Superior temporal gyrus (tissue), 1 donor: ENCODE measurements around the gene TRAPPC8.
"Not testable (repeated sequence)": the region's sequence is repeated elsewhere in the genome, so short reads cannot be mapped to it uniquely, and the experiment has no call there.

ENCODE experiments used
- DNase-seq: peaks from one replicate; pipeline ENCODE4 v3.0.0-alpha.2; 2016; ENCODE audit errors: extremely low spot score

TRAPPC8 gene, protein sequence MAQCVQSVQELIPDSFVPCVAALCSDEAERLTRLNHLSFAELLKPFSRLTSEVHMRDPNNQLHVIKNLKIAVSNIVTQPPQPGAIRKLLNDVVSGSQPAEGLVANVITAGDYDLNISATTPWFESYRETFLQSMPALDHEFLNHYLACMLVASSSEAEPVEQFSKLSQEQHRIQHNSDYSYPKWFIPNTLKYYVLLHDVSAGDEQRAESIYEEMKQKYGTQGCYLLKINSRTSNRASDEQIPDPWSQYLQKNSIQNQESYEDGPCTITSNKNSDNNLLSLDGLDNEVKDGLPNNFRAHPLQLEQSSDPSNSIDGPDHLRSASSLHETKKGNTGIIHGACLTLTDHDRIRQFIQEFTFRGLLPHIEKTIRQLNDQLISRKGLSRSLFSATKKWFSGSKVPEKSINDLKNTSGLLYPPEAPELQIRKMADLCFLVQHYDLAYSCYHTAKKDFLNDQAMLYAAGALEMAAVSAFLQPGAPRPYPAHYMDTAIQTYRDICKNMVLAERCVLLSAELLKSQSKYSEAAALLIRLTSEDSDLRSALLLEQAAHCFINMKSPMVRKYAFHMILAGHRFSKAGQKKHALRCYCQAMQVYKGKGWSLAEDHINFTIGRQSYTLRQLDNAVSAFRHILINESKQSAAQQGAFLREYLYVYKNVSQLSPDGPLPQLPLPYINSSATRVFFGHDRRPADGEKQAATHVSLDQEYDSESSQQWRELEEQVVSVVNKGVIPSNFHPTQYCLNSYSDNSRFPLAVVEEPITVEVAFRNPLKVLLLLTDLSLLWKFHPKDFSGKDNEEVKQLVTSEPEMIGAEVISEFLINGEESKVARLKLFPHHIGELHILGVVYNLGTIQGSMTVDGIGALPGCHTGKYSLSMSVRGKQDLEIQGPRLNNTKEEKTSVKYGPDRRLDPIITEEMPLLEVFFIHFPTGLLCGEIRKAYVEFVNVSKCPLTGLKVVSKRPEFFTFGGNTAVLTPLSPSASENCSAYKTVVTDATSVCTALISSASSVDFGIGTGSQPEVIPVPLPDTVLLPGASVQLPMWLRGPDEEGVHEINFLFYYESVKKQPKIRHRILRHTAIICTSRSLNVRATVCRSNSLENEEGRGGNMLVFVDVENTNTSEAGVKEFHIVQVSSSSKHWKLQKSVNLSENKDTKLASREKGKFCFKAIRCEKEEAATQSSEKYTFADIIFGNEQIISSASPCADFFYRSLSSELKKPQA (N-terminal part only)

DNA sequence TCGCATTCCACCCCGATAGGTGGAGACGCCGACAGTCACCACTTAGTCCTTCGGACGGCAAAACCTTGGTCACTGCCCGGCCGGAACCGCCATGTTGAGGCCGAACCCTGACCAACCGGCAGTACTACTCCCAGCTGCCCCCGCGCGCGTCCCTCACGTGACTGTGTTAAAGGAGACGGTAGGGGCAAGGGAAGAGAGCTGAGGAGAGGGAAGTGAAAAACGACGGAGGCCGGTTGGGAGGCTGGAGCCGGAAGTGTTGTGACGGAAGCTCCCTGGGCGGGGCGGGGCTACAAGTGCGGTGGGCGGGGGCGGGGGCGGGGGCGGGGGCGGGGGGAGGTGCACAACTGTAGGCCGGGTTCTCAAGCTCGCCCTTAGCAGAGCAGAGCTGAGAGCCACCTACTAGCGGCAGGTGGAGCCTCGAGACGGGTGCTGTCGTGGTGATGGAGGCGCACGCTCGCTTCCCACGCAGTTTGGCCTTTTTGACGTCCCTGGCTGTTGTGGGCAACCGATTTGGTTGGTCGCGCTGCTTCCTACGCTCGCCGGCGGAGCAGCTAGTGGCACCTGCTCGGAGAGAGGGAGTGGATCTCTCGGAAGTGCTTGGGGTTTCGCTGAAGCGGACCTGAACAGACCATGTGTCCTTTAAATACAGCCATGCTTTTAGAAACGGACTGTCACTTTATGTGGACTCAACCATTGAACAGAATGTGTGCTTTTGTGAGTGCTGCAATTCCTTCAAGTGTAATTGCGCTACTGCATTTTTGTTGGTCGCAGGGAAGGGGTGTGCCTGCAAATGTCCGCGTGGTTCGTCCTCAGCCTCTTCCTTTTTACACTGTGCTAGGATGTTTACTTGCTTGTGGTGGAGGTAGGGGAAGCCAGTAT is at the start of gene TRAPPC8:
TSS of gene TRAPPC8 (minus strand) at position 130 of the 879 bp plus-strand sequence. CDS start 364 bp downstream, outside the sequence.
- DNase-seq, result peak; percentile 99

DNA sequence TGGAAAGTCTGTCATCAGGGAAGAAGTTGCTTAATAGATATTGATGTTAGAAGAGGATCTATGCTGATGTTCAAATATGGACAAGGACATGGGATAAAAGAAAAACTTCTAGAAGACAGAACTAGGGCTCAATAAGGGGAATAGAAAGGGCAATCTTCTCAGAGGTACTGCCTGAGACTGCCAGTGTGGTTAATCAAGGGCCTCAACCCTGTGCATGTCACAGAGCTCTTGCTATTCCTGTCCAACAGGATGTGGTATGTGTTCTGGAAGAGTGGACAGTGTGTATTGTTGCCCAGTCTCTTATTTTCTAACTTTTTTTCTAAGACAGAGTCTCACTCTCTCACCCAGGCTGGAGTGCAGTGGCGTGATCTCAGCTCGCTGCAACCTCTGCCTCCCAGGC is 47.9 kb upstream of the TRAPPC8 start:
- no peak for DNase-seq

DNA sequence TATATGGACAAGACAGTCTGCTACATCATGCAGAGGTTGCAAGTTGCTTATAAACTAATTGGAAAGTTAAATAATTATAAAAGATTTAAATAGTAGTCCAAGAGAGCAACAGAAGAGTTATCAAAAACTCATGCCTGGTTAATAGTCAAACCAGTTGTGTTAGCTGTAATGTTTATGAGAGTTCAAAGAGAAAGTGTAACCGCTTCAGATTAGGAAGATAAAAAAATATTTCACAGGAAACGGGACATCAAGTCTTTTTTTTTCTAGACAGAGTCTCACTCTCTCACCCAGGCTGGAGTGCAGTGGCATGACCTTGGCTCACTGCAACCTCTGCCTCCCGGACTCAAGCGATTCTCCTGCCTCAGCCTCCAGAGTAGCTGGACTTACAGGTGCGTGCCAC is 41.0 kb upstream of the TRAPPC8 start:
- no peak for DNase-seq

DNA sequence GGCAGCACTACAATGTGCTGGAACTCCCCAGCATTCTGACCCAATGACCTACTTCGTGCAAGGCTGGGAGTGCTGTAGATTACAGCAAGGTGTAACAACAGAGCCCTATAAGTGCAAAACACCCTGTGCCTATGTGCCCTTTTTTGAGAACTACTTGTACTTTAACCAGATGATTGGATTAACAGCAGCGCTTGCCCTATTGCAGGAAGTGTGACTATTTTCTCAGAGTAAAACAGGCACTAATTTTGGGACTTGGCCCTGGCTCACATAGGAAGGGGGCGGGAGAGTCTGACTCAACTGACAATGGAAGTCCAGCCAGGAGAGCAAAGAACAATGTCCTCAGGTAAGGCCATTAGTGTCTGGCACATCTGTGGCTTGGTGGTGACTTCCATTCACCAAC is 40.1 kb upstream of the TRAPPC8 start:
- no peak for DNase-seq

DNA sequence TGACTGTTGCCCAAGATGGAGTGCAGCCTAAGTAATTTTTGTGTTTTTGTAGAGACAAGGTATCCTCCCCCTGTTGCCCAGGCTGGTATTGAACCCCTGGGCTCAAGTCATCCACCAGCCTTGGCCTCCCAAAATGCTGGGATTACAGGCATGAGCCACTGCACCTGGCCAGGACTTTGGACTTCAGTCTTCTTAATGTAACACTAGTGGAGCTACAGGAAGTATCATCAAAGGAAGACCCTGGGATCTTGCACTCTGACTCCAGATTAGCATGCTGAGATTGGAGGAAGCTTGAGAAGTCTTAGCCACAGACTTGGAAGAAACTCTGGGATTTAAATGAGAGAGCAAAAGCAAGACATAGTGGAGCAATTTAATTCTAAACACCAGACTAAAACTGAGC is 37.9 kb upstream of the TRAPPC8 start:
- no peak for DNase-seq

DNA sequence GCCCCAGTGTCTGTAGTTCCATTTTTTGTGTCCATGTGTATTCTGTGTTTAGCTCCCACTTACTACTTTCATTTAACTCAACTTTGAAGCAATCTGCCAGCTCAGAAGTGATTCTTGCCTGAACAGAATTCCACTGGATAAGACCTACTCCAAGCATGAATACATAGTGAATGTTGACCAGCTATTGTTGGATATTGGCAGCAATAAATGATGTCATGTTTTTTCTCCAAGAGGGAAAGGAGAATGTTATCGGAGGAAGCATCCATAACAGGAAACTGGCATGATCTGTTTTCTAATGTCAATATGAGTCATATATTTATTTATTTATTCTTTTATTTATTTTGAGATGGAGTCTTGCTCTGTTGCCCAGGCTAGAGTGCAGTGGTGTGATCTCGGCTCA is 36.8 kb upstream of the TRAPPC8 start:
- DNase-seq, result no peak

DNA sequence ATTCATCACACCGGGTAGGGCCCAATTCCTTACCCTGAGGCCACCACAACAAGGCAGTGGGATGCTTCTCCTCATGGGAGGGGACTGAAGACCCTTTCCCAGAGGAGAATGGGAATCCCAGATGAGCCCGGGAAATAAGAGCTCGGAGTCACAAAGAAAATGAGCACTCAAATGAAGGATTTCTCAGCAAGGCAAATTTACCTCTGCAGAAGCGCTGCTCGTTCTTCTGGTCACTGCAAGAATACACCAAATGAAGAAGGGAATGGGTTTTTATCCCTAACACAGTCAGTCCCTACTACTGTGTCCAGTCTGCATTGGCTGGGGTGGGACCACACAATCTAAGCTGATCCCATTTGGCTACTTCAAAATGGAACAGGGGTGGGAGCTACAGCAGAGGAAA is 35.7 kb upstream of the TRAPPC8 start:
- no peak for DNase-seq

DNA sequence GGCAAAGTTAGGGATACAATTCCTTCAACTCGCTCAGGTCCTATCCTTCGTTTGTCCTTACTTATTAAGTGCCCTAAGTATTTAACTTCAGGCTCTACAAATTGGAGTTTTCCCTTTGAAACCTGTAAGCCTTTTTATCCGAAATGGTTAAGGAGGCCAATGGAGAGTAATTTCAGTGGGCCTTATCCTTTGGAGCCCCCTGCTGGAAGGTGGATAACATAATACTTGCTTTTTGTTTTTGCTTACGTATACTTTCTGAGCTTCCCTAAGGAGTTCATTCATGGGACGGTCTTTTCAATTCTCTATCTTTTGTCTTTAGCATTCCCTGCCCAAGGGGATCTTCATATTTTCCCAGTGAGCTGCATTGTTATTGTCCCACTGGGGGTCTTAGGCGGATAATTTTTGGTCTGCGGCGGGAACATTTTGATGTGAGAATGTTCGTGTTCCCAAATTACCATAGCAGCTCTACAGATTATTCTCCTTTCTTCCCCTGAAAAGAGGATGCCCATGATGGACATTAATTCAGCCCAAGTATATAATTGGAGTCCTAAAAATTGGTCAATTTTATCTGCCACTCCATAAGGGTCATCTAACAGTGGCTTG is 34.4 kb upstream of the TRAPPC8 start:
- DNase-seq, result peak; percentile 78

DNA sequence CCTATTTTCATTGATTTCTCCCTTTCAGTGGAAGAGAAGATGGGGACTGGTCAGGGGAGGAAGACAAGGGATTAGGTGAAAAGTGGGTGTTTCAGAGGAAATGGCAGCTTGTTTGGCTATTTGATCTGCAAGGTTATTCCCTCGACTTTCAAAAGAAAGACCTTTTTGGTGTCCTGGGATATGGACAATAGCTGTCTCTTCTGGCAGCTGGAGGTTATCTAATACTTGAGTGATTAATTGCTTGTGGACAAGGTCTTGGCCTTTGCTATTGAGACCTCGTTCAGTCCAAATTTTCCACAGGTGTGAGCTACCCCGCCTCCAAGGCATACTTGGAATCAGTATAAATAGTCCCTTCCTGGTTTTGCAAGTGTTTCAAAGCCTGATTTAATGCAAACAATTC is 33.3 kb upstream of the TRAPPC8 start:
- no peak for DNase-seq

DNA sequence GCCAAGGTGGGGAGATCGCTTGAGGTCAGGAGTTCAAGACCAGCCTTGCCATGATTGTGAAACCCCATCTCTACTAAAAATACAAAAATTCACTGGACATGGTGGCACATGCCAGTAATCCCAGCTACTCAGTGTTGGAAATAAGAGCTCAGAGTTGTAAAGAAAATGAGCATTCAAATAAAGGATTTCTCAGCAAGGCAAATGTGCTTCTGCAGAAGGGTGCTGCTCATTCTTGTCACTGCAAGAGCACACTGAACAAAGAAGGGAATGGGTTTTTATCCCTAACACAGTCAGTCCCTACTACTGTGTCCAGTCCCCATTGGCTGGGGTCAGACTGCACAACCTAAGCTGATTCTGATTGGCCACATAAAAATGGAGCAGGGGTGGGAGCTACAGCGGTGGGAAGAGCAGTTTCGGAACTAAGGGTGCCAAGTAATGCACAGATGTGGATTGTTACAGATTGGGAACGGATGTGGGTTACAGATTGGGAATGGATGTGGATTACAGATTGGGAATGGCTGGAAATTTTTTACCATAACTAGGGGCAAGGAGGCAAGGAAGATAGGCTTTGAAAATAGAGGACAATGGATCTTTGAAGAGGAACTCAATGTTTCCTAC is 31.1 kb upstream of the TRAPPC8 start:
- DNase-seq, result no peak

DNA sequence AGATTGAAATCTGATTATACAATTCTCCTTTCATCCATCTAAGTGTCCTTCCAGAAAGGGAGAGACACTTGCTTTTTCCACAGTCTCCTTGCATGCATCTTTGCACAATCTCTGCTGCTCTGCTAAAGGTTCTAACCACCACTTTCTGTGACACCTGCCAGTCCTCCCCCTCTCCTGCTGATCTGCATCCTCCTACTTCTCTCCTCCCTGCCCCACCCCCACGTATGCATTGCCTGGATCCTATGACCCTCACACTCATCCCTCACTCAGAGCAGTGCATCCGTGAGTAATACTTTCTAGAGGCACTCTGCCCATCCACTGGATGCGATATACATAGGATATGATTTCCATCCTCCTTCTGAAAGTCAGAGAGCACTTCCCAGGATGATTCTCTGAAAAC is 27.7 kb upstream of the TRAPPC8 start:
- no peak for DNase-seq

DNA sequence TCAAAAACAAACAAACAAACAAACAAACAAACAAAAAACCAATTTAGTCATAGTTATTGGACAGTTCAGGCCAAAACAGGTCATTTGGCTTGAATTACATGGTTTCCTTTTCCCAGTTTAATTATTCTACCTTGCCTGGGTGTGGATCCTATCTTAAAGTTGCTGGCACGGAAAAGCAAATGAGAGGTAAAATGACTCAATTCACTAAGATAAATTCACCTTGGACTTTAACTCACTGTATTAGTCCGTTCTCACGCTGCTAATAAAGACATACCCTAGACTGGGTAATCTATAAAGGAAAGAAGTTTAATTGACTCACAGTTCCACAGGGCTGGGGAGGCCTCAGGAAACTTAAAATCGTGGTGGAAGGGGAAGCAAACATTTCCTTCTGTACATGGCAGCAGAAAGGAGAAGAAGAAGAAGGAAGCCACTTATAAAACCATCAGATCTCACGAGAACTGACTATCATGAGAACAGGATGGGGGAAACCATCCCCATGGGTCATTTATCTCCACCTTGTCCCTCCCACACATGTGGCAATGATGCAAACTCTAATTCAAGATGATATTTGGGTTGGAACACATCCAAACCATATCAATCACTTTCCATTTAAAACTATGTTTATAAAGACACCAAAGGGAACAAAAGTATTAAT is 22.5 kb upstream of the TRAPPC8 start:
- no peak for DNase-seq

DNA sequence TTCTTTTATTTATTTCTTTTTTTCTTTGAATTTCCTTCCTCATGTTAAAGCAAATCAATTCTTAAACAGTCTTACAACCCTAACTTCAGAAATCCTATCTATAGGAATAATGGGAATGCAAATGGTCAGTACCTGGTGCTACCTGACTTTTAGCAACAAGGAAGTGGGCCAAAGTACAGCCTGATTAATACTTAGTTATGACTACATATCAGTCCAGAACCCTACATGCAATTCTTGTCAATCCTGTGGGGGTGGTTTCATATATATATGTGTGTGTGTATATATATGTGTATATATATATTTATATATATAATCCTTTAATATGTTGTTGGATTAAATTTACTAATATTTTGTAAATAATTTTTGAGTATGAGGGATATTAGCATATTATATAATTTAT is 14.8 kb upstream of the TRAPPC8 start:
- DNase-seq, result no peak

DNA sequence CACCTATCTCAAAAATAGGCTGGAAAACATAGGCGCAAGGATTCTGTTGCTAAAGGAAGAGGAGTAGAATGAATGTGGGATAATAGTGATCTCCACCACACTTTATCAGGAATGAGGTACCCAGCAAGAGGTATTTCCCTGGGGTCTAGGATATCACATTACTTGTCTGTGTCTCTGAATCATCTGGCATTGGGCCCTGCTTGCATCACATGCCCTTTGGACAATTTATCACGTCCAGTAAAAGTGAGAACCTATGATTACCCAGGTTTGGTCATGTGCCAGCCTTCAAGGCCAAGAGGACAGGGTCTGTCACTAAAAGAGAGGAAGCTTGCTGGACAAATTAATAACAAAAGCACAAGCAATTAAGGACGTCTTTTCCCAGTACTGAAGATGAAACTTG is 11.4 kb upstream of the TRAPPC8 start:
- no peak for DNase-seq

DNA sequence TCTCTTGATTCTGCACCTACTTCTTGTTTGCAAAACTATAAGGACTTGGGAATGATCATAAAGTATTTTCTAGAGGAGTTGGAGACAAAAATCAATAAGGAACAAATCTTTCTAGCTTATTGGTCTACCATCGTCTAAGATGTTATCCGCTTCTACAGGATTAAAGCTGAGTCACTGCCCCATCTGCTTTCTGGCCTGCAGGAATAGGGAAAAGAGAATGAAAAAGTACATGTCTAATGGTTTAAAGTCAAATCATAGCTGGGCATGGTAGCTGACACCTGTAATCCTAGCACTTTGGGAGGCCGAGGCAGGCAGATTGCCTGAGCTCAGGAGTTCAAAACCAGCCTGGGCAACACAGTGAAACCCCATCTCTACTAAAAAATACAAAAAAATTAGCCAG is 10.8 kb upstream of the TRAPPC8 start:
- DNase-seq, result not testable (repeated sequence)

DNA sequence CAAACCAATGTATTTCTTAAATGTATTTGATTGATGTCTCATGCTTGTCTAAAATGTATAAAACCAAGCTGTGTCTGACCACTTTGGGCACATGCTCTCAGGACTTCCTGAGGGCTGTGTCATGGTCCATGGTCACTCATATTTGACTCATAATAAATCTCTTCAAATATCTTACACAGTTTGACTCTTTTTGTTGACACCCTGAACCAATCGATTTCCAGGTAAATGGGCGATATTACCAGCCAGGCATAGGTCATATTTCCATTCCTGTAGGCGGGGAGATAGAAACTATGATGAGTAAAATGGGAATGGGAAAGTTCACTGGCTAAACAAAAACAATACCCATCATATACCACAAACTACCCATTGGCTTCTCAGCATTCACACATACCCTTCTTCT is 9.3 kb upstream of the TRAPPC8 start:
- no peak for DNase-seq

DNA sequence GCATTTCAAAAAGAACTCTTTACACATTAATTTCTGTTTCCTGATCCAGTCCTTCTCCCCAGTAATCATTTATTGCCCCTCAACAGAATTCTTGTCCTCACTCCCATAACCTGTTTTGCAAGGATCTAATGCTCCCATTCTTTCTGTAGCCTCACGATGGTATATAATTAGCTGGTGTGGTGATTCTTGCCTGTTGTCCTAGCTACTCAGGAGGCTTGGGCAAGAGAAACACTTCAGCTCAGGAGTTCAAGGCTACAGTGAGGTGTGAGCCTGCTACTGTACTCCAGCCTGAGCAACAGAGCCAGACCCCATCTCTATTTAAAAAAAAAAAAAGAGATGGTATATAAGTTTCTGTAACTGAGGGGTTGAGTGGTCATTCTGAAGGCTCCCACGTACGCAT is 7.7 kb upstream of the TRAPPC8 start:
- no peak for DNase-seq

DNA sequence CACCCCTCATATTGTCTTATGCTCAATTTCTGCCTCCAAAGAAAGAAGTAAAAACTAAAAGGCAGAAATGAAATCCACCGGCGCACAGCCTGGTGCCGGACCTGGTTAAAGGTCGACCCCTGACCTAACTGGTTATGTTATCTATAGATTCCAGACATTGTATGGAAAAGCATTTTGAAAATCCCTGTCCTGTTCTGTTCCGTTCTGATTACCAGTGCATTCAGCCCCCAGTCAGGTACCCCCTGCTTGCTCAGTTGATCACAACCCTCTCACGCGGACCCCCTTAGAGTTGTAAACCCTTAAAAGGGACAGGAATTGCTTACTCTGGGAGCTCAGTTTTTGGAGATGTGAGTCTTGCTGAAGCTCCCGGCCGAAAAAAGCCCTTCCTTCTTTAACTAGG is 5.4 kb upstream of the TRAPPC8 start:
- DNase-seq, result not testable (repeated sequence)

DNA sequence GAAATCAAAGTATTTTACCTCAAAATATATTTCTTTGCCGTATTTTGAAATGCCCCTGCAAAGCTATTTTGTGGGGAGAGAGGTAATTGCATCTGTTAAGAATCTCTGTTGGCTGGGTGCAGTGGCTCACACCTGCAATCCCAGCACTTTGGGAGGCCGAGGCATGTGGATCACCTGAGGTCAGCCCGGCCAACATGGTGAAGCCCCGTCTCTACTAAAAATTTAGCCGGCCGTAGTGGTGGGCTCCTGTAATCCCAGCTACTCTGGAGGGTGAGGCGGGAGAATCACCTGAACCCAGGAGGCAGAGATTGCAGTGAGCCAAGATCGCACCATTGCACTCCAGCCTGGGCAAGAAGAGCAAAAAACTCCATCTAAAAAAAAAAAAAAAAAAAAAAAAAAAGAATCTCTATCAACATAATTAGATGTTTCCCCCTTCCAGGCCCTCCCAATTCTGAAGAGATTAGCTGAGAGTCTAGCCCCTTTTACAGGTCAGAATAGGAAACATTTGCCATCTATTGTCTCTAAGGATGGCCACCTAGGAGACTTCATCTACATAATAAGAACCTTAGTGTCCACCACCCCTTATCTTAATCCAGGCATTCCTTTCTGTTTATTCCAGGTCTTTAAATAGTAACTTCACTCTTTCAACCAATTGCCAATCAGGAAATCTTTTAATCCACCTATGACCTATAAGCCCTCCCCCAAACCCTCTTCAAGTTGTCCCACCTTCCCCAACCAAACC is 3.5 kb upstream of the TRAPPC8 start:
- no peak for DNase-seq
